GM08714 (cell line): ENCODE measurements around the gene JARID2.

Source experiments
- H3K4me3 ChIP-seq: fragments of 200-500 bp; sonication (Bioruptor generic); 2 replicates; pipeline ENCODE4 v1.5.1; 2014; ENCODE audit warnings: mild to moderate bottlenecking, low read length, inconsistent platforms
- ZNF274 ChIP-seq: IDR thresholded peaks from 2 replicates; pipeline ENCODE4 v1.6.1; 2012; ENCODE audit warnings: mild to moderate bottlenecking, low read depth, low read length

JARID2 gene

GRCh38 chr6:15369838-15370237, 124.0 kb downstream of the JARID2 start:
- H3K4me3 ChIP-seq = no peak overlapping the region
- TF ChIP-seq ZNF274 = no peak

DNA sequence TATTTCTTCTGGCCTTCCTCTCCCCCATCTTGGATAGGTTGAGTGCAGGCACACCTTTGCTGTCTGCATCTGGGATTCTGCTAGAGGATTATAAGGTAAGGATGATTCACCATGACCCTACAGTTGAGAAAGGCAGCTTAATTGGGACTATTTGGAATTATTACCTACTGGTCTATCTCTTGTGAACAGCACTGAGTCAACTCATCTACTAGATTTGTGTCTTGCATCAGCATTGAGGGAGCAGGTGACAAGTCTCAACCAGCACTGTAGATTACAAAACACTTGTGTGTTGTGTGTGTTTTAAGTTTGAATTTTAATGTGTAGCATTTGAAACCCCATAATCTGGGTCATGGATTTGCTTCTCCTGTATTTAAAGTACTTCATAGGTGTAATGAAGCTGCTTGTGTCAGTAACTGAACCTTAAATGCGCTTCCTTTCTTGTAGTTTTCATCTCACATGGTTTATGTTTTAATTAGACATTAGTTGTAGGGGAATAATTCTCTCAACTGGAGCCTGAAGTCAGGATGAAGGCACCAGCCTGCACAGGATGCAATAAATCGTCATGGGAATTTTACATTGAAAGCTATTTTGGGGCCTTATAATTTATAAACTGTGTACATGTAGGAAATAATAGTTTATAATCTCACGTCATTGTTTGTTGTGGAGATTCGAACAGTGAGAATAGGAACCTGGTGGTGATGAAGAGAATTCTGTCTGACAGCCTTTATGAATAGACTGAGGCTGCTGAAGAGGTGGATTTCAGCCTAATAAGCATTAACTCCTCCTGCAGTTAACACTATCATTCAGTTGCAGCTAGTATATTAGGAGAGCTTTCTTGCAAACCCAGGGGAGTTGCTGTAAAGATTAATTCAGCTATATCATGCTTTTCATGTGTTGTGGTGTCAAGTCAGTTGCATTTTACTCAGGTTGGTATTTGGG, 125.1 kb downstream of the JARID2 start:
- no peak overlapping the region for H3K4me3 ChIP-seq
- TF ChIP-seq ZNF274 = no peak

GRCh38 chr6:15372932-15373331, 127.1 kb downstream of the JARID2 start:
- no peak overlapping the region for H3K4me3 ChIP-seq
- TF ChIP-seq ZNF274 = no peak

DNA sequence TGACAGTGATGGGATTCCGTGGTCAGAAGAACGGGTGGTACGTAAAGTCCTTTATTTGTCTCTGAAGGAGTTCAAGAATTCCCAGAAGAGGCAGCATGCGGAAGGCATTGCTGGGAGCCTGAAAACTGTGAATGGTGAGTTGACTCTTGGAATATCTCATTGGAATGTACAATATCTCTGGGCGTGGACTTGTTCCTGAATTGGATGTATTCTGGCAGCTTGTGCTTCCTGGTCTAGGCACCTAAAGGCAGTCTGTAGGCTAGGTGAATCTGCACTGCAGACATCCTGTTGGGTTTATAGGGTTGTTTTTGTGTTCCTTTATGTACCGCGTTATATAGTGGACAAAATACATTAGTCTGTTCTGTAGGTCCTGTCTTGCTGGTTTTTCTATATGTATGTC, 128.2 kb downstream of the JARID2 start:
- no peak for TF ChIP-seq ZNF274
- H3K4me3 ChIP-seq = no peak overlapping the region

GRCh38 chr6:15375018-15375417, 129.1 kb downstream of the JARID2 start:
- no peak overlapping the region for H3K4me3 ChIP-seq
- TF ChIP-seq ZNF274 = no peak

GRCh38 chr6:15375638-15376290, 129.9 kb downstream of the JARID2 start:
- no peak overlapping the region for H3K4me3 ChIP-seq

DNA sequence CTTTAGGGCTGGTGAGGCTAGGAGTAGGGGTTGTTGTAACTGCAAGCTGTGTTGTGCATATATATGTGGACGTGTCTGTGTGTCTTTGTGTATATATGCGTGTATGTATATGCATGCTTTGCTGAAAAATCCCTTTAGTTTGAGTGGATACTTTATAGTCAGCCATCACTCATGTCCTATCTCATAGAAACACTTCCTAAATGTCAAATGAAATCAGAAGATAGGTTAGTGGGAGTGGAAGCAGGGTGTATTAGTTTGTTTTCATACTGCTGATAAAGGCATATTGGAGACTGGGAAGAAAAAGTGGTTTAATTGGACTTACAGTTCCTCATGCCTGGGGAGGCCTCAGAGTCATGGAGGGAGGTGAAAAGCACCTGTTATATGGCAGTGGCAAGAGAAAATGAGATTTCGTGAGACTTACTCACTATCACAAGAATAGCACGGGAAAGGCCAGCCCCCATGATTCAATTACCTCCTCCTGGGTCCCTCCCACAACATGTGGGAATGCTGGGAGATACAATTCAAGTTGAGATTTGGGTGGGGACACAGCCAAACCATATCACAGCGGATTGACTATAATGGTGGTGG, 131.1 kb downstream of the JARID2 start:
- no peak overlapping the region for H3K4me3 ChIP-seq
- no peak for TF ChIP-seq ZNF274

More at GRCh38 chr6:15375638-15376290, 129.9 kb downstream of the JARID2 start:
- TF ChIP-seq ZNF274 = no peak

GRCh38 chr6:15378272-15378671, 132.4 kb downstream of the JARID2 start:
- TF ChIP-seq ZNF274 = no peak
- no peak overlapping the region for H3K4me3 ChIP-seq

GRCh38 chr6:15378866-15379265, 133.0 kb downstream of the JARID2 start:
- H3K4me3 ChIP-seq = no peak overlapping the region
- TF ChIP-seq ZNF274 = no peak

GRCh38 chr6:15380351-15380750, 134.5 kb downstream of the JARID2 start:
- no peak for TF ChIP-seq ZNF274
- H3K4me3 ChIP-seq = no peak overlapping the region

DNA sequence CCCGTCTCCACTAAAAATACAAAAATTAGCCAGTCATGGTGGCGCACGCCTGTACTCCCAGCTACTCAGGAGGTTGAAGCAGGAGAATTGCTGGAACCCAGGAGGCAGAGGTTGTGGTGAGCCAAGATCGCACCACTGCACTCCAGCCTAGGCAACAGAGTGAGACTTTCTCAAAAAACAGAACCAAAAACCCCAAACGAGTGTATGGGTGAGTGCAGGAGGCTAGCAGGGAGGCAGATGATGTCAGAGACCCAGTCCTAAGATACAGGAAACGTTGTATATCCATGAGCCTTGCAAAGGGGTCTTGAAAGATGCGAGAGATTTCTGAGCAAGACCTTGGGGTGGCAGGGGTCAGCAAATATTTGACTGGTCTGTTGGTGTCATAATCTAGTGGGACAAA, 136.2 kb downstream of the JARID2 start:
- TF ChIP-seq ZNF274 = no peak
- H3K4me3 ChIP-seq = no peak overlapping the region

GRCh38 chr6:15382712-15383111, 136.8 kb downstream of the JARID2 start:
- TF ChIP-seq ZNF274 = no peak
- H3K4me3 ChIP-seq = no peak overlapping the region

DNA sequence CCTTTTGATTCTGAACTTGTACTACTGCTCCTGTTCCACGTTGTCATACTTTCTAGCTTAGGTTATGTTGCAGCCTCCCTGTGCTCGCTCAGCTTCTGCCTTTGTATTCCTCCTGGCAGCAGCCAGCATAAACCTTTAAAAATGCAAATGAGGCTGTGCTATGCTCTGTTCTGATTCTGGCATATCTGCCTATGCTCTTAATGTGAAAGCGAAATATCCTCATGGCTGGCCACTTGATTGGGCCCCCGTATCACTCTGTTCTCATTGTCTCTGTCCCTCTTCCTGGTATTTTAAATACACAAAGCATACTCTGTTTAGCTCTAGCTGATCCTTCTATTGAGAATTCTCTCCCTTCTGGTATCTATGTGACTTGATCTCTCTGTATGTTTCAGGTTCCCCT, 139.0 kb downstream of the JARID2 start:
- no peak for TF ChIP-seq ZNF274
- H3K4me3 ChIP-seq = no peak overlapping the region

GRCh38 chr6:15385521-15385920, 139.7 kb downstream of the JARID2 start:
- H3K4me3 ChIP-seq = no peak overlapping the region
- TF ChIP-seq ZNF274 = no peak

DNA sequence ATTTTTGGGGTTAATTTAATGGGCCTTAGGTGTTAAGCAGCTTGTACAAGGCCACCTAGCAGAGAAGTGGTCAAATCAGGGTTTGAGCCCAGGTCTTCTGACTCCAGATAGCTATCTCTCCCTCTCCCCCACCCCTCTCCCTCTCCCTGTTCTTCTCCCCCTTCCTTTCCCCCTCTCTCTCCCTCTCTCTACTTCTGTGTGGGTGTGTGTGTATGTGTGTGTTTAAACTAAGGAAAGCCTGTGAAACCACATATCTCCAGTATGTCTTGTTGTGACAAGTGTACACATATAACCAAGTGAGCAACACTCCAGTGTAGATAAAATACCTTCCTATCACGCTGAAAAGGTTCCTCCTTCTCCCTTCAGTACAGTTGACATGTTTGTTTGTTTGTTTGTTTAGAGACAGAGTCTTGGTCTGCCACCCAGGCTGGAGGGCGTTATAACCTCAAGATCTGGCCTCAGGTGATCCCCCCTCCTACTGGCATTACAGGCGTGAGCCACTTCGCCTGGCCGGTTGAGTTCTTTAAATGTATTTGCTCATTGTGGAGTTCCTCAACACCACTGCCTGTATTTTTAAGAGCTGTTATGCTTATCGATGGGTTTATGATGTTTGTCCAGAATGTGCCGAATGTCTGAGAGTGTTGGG, 140.4 kb downstream of the JARID2 start:
- H3K4me3 ChIP-seq = no peak overlapping the region
- no peak for TF ChIP-seq ZNF274
